ENCODE measurements around the gene IREB2.
"Not testable (repeated sequence)": the region's sequence is repeated elsewhere in the genome, so short reads cannot be mapped to it uniquely, and the experiment has no call there.

Gene IREB2

GRCh38 chr15:78461171-78461888, 23.3 kb downstream of the IREB2 start:
- no peak for DNase-seq (ENCODE audit: low read depth in 2 of 2, low spot score in 1 of 2)

GRCh38 chr15:78469031-78469430, 31.0 kb downstream of the IREB2 start:
- no peak for DNase-seq (ENCODE audit: low read depth in 2 of 2, low spot score in 1 of 2)

GRCh38 chr15:78477295-78477694, 39.3 kb downstream of the IREB2 start:
- DNase-seq (ENCODE audit: low read depth in 2 of 2, low spot score in 1 of 2) = no peak

GRCh38 chr15:78479650-78480049, 41.6 kb downstream of the IREB2 start:
- no peak for DNase-seq (ENCODE audit: low read depth in 2 of 2, low spot score in 1 of 2)

GRCh38 chr15:78481917-78482316, 43.9 kb downstream of the IREB2 start:
- no peak for DNase-seq (ENCODE audit: low read depth in 2 of 2, low spot score in 1 of 2)

GRCh38 chr15:78492872-78493271, 54.9 kb downstream of the IREB2 start:
- DNase-seq (ENCODE audit: low read depth in 2 of 2, low spot score in 1 of 2) = no peak

- no peak for DNase-seq (ENCODE audit: low read depth in 2 of 2, low spot score in 1 of 2)
Observed at GRCh38 chr15:78501857-78502256, 63.8 kb downstream of the IREB2 start.

- DNase-seq (ENCODE audit: low read depth in 2 of 2, low spot score in 1 of 2) = no peak
Observed at GRCh38 chr15:78502641-78503040, 64.6 kb downstream of the IREB2 start.

GRCh38 chr15:78506971-78507830, 69.2 kb downstream of the IREB2 start, which contains the start of gene HYKK:
Gene HYKK, plus strand, starts transcription at chr15:78507577. Its CDS starts 5,512 bp downstream, at chr15:78513089.
- peak; percentile 7 to 46 for DNase-seq (ENCODE audit: low read depth in 2 of 2, low spot score in 1 of 2)

GRCh38 chr15:78507831-78508160, 69.8 kb downstream of the IREB2 start:
- DNase-seq (ENCODE audit: low read depth in 2 of 2, low spot score in 1 of 2) = no peak

- DNase-seq (ENCODE audit: low read depth in 2 of 2, low spot score in 1 of 2) = no peak
Observed at GRCh38 chr15:78508272-78508671, 70.3 kb downstream of the IREB2 start.

- DNase-seq (ENCODE audit: low read depth in 2 of 2, low spot score in 1 of 2) = no peak
Observed at GRCh38 chr15:78509726-78510312, 71.8 kb downstream of the IREB2 start.

GRCh38 chr15:78520035-78520434, 82.0 kb downstream of the IREB2 start:
- not testable (repeated sequence) for DNase-seq (ENCODE audit: low read depth in 2 of 2, low spot score in 1 of 2)

GRCh38 chr15:78524230-78524629, 86.2 kb downstream of the IREB2 start:
- no peak for DNase-seq (ENCODE audit: low read depth in 2 of 2, low spot score in 1 of 2)

- DNase-seq (ENCODE audit: low read depth in 2 of 2, low spot score in 1 of 2) = no peak
Observed at GRCh38 chr15:78527325-78527724, 89.3 kb downstream of the IREB2 start.

- no peak for DNase-seq (ENCODE audit: low read depth in 2 of 2, low spot score in 1 of 2)
Observed at GRCh38 chr15:78533331-78533730, 95.3 kb downstream of the IREB2 start.

- no peak for DNase-seq (ENCODE audit: low read depth in 2 of 2, low spot score in 1 of 2)
Observed at GRCh38 chr15:78536134-78536533, 98.1 kb downstream of the IREB2 start.

GRCh38 chr15:78537266-78537905, 99.4 kb downstream of the IREB2 start:
- DNase-seq (ENCODE audit: low read depth in 2 of 2, low spot score in 1 of 2) = no peak

- DNase-seq (ENCODE audit: low read depth in 2 of 2, low spot score in 1 of 2) = no peak
Observed at GRCh38 chr15:78538358-78538757, 100.3 kb downstream of the IREB2 start.

- DNase-seq (ENCODE audit: low read depth in 2 of 2, low spot score in 1 of 2) = not testable (repeated sequence)
Observed at GRCh38 chr15:78539464-78540140, 101.6 kb downstream of the IREB2 start.

Measured in stimulated activated CD8-positive, alpha-beta memory T cell treated with anti-CD3 and anti-CD28 coated beads, Interleukin-4, amount 100 ng/mL, for 4 hours (primary cell).